ENCODE data around the gene IGFL1.

- TF ChIP-seq TAF1 (IDR thresholded peaks at IDR 0.05; ENCODE audit: borderline replicate concordance, low read depth, low read length) (no peak), POLR2AphosphoS5 (IDR thresholded peaks at IDR 0.05; ENCODE audit: low read depth, low read length) (no peak)
These were observed 27.1 kb upstream of the IGFL1 start for GRCh38 chr19:46202426-46202825.
